Hippocampal formation (tissue), 2 donors: ENCODE data around the gene CLCN7.

Experiments
- DNase-seq, 2 donors: peaks; one replicate each; lab custom pipeline; 2025; lab: John Stamatoyannopoulos, UW

CLCN7 gene

DNA sequence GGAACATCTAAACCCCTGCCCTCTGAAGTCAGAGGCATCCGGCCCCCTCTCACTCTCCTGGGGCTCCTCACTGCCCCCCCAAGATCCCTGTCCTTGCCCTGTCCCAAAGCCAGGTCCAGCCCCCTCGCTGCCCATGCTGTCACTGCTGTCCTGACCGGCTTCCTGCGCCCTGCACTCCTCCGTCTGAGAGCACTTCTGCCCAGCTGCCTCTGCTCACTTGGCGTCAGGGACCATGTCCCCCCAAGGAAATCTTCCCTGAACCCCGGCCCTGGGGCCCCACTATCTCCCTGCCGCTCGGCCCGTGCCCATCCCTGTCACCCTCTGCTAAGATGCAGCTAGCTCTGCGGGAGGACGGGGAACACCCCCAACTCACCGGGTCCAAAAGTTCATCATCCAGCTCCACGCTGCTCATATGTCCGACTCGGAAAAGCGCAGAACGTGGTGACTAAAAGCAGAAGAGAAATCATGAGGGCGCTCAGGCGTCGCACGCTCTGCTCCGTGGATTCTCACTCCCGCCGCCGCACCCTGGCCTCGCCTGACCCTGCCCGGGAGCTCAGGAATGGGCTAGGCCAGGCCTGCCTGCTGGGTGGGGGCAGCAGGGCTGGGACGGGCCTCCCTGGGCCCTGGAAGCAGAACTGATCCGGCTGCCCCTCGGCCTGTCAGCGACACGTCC is 9.8 kb downstream of the CLCN7 start:
- DNase-seq: no peak

DNA sequence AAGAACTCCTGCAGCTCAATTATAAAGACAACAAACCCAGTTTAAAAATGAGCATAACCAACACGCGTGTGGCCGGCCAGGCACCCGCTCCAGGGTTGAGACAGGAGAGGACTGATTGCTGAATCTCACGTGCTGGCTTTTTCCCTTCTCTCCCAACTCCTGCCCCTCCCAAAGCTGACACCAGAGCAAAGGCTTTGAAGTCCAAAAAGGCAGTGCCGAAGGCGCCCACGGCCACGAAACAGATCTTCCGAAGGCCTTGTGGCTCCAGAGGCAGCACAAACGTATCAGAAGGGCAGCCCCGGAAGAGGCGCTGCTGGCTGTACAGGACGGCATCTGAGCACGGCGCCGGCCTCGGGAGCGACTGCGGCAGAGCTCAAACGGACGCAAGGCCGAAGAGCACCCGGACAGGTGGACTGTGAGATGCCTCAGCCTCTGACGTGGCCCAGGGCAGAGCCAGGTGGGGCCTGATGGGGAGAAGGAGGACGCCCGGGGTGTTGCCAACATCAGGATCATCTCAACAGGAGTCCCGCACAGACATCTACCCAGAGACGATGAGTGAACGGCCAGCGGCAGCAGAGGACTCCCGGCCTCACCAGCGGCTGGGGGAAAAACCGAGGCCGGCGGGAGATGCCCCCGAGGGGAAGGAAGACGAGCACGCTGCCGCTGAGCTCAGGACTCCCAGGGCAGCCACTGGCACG is 10.5 kb downstream of the CLCN7 start:
- DNase-seq: no peak

DNA sequence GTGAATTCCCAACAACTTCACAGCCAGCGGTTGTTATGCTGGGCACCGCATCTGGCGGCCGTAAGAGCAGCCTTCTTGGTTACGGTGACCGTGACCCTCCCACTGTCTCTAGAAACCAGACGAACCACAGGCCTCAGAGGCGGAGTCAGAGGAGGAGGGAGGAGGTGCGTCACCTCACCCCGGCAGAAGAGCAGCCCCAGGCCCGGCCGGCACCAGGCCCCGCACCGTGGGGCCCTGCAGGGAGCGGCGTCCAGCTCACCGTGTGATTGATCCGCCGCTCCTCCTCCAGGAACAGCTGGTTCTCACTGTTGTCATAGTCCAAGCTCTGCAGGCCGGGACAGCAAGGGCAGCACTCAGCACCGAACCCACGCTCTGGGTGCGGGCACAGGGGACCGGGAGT is 13.7 kb downstream of the CLCN7 start:
- no peak for DNase-seq

DNA sequence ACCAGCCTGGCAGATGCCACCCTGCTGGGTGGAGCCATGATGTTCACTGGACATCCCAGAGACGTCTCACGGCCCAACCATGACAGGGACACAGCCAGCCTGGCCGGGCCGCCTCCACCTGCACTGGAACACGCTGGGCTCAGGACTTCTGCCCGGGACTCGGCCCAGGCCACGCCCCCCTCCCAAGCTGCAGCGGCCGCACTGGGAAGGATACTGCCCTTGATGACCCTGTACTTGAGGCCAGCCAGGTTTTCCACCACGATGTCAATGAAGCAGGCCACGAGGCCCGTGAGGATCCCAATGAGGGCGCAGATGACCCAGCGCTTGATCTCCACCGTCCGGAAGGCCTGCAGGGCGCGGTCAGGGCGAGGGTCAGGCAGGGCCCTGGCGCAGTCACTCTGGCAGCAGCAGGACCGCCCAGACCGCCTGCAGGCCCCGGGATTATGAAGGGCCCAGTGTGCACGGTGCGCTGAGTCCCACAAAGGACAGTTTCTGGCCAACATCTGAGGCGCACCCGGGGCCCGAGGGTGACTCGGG is 14.2 kb downstream of the CLCN7 start:
- DNase-seq: no peak

DNA sequence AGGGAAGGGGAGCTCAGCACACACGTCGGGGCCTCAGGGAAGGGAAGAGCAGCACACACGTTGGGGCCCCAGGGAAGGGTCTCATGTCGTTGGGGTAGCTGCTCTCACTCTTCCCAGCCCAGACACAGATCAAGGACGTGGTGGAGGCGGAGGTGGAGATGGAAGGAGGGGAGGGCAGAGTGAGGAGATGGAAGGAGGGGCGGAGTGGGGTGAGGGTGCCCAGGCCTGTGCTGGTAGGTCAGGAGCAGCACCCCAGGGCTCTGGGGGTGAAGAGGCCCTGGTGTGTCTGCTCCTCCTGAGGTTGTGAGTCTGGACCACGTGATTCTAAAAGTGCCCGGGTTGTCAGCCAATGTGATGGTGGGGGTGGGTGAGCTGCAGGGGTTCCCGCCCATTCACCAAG is 14.9 kb downstream of the CLCN7 start:
- DNase-seq: no peak

DNA sequence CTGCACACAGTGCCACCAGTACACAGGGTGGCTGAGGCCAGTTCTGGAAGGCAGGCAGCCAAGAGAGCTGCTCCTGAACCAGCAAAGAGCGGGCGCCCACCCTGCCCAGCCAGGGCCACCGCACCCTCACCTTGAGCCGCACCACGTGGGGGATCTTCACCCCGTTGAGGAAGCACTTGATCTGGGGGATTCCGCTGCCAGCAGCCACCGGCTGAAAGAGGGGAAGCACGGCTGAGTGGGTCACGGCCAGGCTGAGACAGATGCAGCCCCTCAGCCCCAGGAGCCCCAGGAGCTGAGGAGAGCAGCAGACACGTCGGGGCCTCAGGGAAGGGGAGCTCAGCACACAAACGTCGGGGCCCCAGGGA is 15.9 kb downstream of the CLCN7 start:
- no peak for DNase-seq

DNA sequence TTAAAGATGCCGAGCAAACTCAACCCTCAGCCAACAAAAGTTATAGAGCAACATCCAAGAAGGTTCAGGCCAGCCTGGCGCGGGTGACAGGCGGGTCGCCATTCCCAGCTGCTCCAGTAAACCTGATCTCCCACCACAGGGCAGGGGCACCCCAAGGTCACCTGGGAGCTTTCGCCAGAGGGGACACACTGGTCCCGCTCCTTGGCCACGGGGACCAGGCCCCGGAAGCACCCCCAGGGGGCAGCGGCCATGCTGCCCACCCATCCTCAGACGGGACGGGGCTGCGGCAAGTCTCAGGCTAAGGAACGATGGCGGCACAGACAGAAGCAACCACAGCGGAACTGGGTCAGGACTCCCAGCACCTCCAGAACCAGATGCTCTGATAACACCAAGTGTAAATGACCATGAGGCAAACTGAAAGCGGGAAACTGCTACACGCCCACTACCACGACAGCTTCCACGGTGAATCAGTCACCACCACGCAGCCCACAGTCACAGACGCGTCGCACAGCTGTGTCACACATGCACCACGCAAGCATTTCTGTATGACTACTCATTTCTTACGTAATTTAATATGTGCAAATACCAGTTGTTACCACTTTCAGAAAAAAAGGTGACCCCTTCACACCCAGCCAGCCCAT is 16.4 kb downstream of the CLCN7 start:
- DNase-seq: no peak

DNA sequence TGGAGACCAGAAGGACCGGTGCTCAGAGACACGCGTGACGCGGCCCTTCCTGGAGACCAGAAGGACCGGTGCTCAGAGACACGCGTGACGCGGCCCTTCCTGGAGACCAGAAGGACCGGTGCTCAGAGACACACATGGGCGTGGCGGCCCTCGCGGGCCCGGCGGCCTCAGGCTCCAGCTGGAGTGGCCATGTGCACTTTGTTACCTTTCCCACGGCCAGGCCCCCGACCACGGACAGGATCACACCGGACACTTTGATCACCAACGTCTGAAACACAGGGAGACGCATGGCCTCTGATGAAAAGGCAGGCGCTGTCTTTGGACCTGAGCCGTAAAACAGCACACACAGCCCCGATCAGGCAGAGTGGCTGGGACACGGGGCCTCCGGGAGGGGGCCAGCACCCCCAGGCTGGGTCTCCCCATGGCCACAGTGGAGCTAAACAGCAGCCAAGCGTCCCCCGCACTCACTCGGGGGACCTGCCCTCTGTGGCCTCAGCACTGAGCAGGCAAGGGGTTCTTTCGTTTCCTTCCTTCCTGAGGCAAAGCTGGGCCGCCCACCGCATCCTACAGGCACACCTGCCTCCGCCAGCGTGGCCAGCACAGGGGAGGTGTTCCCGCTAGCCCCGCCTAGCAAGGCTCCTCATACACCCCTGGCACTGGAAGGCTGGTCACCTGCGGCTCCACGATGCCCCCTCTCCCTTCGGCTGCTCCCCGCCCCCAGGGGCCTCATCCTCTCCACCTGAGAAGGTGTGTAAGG is 17.2 kb downstream of the CLCN7 start:
- DNase-seq: no peak

DNA sequence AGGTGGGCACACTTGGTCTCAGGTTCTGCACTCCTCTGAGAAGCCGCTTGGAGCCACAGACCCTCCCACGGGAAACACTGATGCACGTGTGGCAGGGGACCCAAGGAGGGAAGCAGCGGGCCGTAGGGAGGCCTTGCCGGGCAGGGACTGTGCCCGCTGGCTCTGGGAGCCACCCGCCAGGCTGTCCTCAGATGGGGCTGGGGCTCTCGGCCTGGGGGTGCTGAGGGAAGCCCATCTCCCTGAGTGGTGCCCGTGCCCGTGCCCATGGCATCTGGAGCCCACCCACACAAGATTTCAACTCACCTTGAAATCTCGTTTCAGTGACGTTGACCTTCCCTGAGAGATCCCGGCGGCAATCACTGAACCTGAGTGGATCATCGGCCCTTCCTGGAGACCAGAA is 17.9 kb downstream of the CLCN7 start:
- no peak for DNase-seq

DNA sequence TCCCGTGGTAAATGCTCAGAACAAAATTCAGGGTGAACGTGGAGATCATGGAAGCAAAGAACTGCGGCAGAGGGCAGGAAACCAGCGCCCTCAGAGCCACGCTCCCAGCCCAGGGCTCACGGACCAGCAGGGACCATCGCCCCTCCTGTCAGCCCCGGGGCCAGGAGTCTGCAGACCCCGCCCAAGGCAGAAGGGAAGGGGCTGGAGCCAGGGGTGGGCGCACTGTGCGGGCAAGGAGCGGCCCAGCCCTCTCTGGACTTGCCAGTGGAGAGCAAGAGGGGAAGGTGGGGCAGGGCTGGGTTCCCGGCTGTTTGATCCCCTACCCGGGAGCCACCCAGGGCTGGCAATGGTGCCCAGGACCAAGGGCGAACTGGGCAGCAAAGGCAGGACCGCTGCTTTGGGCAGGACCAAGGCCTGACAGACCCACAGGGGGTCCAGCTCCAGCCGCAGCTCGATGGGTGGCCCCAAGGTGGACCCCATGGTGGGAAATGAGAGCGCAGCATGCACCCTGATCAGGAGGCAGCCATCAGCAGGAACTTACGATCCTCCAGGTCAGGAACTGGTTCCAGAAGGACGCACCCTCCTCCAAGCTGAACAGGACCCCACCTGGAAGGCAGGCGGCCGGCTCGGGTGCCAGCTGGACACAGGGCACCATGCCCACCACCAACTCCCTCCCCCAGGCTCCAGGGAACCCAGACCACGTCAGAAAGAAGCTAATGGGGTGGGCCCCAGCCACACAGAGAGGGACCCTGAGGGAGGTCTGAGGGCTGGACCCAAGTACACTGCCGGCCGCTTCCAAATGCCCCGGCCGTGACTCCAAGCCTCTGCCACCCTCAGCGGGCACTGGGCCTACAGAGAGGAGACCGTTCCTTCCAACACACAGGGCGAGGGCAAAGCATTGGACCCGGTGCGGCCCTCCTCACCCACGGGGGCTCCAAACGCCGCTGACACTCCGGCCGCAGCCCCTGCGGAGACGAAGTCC is 19.3 kb downstream of the CLCN7 start:
- no peak for DNase-seq

DNA sequence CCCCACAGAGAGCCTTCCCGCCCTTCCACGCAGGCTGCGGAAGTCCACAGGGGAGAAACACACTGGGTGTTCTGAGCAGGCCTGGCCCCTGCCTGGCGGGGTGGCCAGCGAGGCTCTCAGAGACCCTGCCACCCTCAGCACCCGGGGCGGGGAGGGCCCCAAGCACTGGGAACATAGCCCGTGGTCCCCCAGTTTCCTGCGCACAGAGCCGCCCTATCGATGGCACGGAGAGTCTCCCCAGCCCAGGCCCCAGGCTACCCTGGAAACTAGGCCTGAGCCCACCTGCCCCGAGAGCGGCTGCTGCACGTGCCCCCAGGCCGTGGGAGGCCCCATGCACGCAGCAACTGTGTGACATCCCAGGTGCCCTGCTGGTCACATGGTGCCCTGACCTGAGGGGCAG is 20.3 kb downstream of the CLCN7 start:
- no peak for DNase-seq

DNA sequence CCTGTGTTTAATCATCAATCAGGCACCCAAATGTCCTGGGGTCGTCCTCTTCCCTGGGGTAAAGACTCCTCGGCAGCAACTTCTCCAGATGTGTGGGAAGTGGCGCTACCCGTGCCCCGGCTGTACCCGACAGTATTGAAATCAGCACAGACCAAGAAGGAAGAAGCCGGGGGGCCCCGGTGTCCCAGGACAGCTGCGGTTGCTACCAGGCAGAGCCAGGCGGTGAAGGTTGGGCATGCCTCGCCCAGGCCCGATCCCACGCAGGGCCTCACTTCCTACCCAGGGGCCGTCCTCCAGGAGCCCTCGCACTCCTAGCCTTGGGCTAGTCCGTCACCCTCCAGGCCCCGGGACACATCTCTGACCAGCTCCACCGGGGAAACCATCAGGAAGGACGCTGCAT is 21.5 kb downstream of the CLCN7 start:
- DNase-seq: no peak

DNA sequence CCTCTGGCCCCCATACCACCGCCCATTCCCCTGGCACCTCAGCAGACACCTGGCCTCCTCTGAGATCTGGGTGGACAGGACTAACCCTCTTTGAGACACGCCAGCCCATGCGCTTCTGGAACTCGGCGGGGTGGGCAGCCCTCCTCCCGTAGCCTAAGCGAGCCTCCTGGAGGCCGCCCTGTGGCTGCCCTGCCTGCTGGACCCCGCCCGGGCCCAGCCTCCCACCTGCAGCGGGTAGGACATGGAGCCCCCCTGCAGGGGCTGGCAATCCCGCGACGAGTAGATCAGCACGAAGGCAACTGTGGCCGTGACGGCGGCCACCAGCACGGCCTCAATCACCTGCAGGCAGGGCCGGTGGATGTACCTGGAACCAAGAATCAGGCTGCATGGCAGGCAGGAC is 22.3 kb downstream of the CLCN7 start:
- DNase-seq: no peak

DNA sequence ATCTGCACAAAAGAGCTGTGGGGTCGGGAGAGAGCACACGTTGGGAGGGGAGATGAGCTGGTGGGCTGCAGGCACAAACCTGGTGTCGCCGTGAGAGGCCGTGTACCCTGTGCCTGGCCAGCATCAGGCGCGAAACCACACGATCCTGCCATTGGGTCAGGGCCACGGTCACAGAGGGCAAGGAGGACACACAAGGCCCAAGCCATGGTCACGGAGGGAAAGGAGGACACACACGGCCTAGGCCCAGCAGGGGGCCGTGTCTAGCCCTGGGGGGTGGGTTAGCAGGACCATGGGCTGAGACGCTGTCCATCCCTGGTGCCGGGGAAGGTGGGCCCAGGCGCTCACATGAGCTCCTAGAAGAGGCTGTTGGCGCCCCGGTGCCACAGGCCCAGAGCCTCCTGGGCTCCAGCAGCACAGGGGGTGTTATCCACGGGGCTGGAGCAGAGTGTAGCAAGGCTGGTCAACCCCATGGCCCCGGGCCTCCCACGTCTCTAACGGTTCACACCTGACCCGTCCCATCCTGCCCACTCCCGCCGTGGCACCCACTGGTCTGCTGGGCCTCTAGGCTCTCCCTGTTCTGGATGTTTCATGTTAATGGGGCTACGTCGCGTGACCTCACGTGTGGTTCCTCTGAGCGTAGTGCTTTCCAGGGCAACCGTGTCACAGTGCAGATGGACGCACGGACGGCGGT is 23.0 kb downstream of the CLCN7 start:
- no peak for DNase-seq

DNA sequence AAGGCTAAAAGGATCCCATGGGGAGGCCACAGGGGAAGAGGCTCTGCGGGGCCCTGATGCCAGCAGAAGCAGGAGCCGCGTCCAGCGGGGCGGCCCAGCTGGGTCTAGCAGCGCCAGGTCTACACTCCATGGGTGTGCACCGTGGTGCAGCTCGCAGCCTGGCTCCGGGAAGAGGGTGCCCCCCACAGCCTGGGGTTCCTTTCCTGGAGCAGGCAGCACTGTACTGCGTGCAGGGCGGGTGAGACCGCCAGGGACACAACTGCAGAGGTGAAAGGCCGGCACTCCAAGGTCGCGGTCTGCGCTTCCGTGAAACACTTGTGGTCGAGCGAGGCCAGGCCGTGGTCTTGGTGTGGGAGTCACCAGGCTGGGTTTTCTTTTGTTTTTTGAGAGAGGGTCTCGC is 24.0 kb downstream of the CLCN7 start:
- DNase-seq: no peak

DNA sequence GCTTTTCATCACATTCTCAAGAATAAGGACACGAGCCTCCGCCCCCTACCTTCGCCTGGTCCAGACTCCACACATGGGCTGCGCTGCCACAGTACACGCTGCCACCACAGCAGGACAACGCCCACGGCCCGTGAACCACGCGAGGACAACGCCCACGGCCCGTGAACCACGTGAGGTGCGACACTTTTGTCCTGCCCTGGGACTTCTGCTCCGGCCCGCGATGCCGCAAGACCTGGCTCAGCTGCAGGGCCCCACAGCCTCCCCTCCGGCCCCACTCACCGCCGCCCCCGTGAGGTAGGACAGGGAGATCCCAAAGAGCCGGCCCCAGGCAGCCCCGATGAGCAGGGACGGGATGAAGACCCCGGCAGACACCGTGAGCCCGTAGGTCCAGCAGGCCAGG is 24.6 kb downstream of the CLCN7 start:
- DNase-seq: no peak

DNA sequence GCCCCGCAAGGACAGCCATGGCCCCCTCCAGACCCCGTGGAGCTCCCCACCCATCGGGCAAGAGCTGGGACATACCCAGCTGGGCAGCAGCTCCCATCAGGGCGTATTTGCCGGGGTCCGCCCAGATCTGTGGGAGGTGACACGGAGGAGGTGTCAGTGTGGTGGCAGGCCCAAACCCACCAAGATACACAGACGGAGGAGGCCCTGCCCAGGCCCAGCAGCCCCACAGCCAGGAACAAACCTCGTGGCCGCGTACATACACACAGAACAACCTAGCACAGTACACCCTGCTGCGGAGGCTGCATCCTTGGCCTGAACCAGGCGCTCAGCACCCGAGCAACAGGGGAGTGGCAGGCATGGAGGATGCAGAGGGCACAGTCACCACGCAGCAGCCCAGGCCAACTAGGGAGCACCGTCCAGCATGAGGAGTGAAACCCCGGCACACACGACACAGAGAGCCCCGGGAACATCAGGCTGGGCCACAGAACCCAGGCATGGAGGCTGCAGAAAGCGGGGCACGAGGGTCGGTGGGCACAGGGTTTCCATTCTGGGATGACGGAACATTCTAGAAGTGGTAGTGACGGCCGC is 25.5 kb downstream of the CLCN7 start:
- no peak for DNase-seq

DNA sequence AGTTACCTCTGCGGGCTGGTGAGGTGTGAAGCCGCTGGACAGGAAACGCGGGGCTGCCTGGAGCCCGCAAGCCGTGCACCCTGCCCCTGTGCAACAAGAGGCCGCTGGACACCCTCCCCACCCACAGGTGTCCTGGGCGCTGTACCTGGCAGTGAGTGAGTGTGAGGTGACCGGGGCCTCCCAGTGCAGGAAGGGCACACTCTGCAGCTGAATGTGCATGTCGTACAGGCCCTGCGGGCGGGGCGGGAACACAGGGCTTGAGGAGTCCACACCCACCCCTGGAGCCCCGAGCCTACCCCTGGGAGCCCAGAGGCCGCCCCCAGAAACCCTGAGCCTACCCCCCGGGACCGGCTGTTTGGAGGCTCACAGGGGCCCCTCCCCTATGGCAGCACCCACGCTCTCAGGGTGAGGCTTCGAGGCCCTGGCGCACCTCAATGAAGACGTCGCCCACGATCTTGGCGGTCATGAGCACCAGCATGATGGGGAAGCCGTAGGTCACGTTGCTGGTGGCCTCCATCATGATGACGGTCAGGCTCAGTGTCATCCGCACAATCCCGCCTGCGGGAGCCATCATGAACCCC is 26.2 kb downstream of the CLCN7 start:
- DNase-seq: no peak

DNA sequence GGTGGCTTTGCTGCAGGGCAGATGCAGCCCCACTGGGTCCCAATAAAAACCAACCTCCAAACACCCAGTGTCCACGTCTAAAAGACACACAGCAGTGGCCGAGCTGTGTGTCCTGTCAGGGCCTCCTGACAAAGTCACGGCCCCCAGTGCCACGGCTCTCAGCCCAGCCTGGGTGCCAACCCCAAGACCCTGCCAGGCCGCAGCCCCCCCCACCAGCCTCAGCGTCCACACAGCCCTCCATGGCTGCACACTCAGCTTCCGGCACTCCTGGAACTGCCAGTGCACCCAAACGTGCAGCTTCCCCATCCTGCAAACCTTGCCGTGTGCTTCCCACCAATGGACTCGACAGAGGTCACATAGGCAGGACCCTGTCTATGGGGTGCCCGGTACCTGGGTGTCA is 26.9 kb downstream of the CLCN7 start:
- DNase-seq: no peak
